Endometrial microvascular endothelial cells (primary cell): ENCODE data around the gene PRR20G. TPM values are rescaled to one million over a fixed set of nuclear protein-coding genes. Genes with fewer than 3 reads are reported as not detected.
"Not testable (repeated sequence)": the region's sequence is repeated elsewhere in the genome, so short reads cannot be mapped to it uniquely, and the experiment has no call there.

Experiments used
- in situ Hi-C: cut with HindIII; loops from 2 replicates; pipeline ENCODE4 v1.10.0; 2017; ENCODE audit warnings: low sequenced_read_pairs, low pct_unique_long_range_greater_than_20kb; ENCODE audit errors: inconsistent ontology term
- total RNA-seq: library from RNA; depleted of rRNA; stranded (reverse); fragments of >200 nt; gene quantifications from one replicate; pipeline ENCODE4 v1.2.3, GENCODE V29; 2015; ENCODE audit errors: inconsistent ontology term

The PRR20G gene
- total RNA-seq: not detected

- in situ Hi-C loops: no loop called here
Measured at GRCh38 chr3:127287840-127288239, at the start of gene PRR20G. PRR20G (minus strand) TSS chr3:127288046; CDS start chr3:127287365, 681 bp downstream.

GRCh38 chr3:127337001-127337400 lies 49.2 kb upstream of the PRR20G start:
- in situ Hi-C loops: no loop called here

GRCh38 chr3:127336101-127336500 lies 48.3 kb upstream of the PRR20G start:
- in situ Hi-C loops: no loop called here

GRCh38 chr3:127330385-127330784 lies 42.5 kb upstream of the PRR20G start:
- in situ Hi-C loops: no loop called here

GRCh38 chr3:127329631-127330285 lies 41.9 kb upstream of the PRR20G start:
- in situ Hi-C loops: no loop called here

GRCh38 chr3:127328421-127328820 lies 40.6 kb upstream of the PRR20G start:
- in situ Hi-C loops: no loop called here

GRCh38 chr3:127326341-127326740 lies 38.5 kb upstream of the PRR20G start:
- in situ Hi-C loops: no loop called here

- in situ Hi-C loops: no loop called here
Measured at GRCh38 chr3:127325629-127325961, 37.7 kb upstream of the PRR20G start.

GRCh38 chr3:127324913-127325628 lies 37.2 kb upstream of the PRR20G start:
- in situ Hi-C loops: no loop called here

- in situ Hi-C loops: no loop called here
Measured at GRCh38 chr3:127324076-127324475, 36.2 kb upstream of the PRR20G start.

- in situ Hi-C loops: no loop called here
Measured at GRCh38 chr3:127323581-127323980, 35.7 kb upstream of the PRR20G start.

GRCh38 chr3:127321371-127321770 lies 33.5 kb upstream of the PRR20G start:
- in situ Hi-C loops: no loop called here

- in situ Hi-C loops: no loop called here
Measured at GRCh38 chr3:127320529-127321121, 32.8 kb upstream of the PRR20G start.

- in situ Hi-C loops: no loop called here
Measured at GRCh38 chr3:127316685-127317084, 28.8 kb upstream of the PRR20G start.

- in situ Hi-C loops: no loop called here
Measured at GRCh38 chr3:127312818-127313217, 25.0 kb upstream of the PRR20G start.

- in situ Hi-C loops: not testable (repeated sequence)
Measured at GRCh38 chr3:127308821-127309220, 21.0 kb upstream of the PRR20G start.

- in situ Hi-C loops: no loop called here
Measured at GRCh38 chr3:127307916-127308315, 20.1 kb upstream of the PRR20G start.

- in situ Hi-C loops: no loop called here
Measured at GRCh38 chr3:127307112-127307835, 19.4 kb upstream of the PRR20G start.

GRCh38 chr3:127306361-127307111 lies 18.7 kb upstream of the PRR20G start:
- in situ Hi-C loops: no loop called here
